Transverse colon (tissue), 4 donors: Measurements from ENCODE around the gene MSANTD2. TPM values are rescaled to one million over a fixed set of nuclear protein-coding genes. Genes with fewer than 3 reads are reported as not detected.

ENCODE experiments used
- DNase-seq: peaks from one replicate; pipeline ENCODE4 v3.0.0-alpha.2; 2019
- H3K27ac ChIP-seq, 4 donors: fragments of 200-600 bp; sonication (generic); 2 replicates each; pipeline ENCODE4 v1.5.1; 2016 to 2018; ENCODE audit warnings: inconsistent platforms in 4 of 4
- H3K27me3 ChIP-seq: fragments of 200-600 bp; sonication (generic); 2 replicates; pipeline ENCODE4 v1.5.1; 2017; ENCODE audit warnings: inconsistent platforms
- H3K36me3 ChIP-seq, 4 donors: fragments of 200-600 bp; sonication (generic); 2 replicates each; pipeline ENCODE4 v1.5.1; 2017 to 2019; ENCODE audit warnings: inconsistent platforms in 4 of 4
- H3K4me1 ChIP-seq, 4 donors: fragments of 200-600 bp; sonication (generic); 2 replicates each; pipeline ENCODE4 v1.5.1; 2017 to 2020; ENCODE audit warnings: inconsistent platforms in 4 of 4
- H3K4me3 ChIP-seq, 4 donors: fragments of 200-600 bp; sonication (generic); 1 replicate in 1 of 4; 2 replicates in 3 of 4; pipeline versions ENCODE4 v1.5.1 to v1.6.1; 2017 to 2019; ENCODE audit warnings: inconsistent platforms in 4 of 4
- H3K9me3 ChIP-seq, 2 donors: fragments of 200-600 bp; sonication (generic); 2 replicates each; pipeline ENCODE4 v1.5.1; 2017 to 2019; ENCODE audit warnings: inconsistent platforms in 2 of 2
- CTCF ChIP-seq, 5 experiments: fragments of 200-600 bp in 3 of 5; fragments of 450-650 bp in 2 of 5; sonication (generic) in 3 of 5; IDR thresholded peaks; 1 replicate in 2 of 5; 2 replicates in 3 of 5; pipeline ENCODE4 v1.5.1; 2016 to 2017; ENCODE audit warnings: antibody characterized with exemption in 5 of 5, inconsistent platforms in 3 of 5, mild to moderate bottlenecking in 2 of 5, moderate library complexity in 1 of 5
- EP300 ChIP-seq: sonication (generic); formaldehyde crosslinking; IDR thresholded peaks from one replicate; pipeline ENCODE4 v1.6.1; 2017; ENCODE audit warnings: antibody characterized with exemption, low read depth
- POLR2A ChIP-seq: fragments of 450-650 bp; IDR thresholded peaks from one replicate; pipeline ENCODE4 v1.6.1; 2016; ENCODE audit warnings: antibody characterized with exemption, mild to moderate bottlenecking, moderate library complexity
- POLR2AphosphoS5 ChIP-seq, 3 donors: sonication (generic); formaldehyde crosslinking; IDR thresholded peaks; one replicate each; pipeline ENCODE4 v1.6.1; 2016; ENCODE audit warnings: antibody characterized with exemption in 3 of 3
- WGBS, 2 donors: methylation state at CpG; one replicate each; pipeline ENCODE4 v1.1.5; 2018; ENCODE audit warnings: low coverage in 1 of 2; 5-methylcytosine and 5-hydroxymethylcytosine counted together
- in situ Hi-C, 4 donors: fragments of 200-750 bp; cut with MboI; loops; one replicate each; pipeline versions ENCODE4 v1.15.0 to v1.15.1; 2017; ENCODE audit warnings: low sequenced_read_pairs in 3 of 4, low pct_ligation_motif_present in 1 of 4, low pct_unique_long_range_greater_than_20kb in 1 of 4
- intact Hi-C: fragments of 100-400 bp; cut with DNase I; formaldehyde crosslinking; loops from one replicate; pipeline ENCODE4 v1.15.1; 2023; ENCODE audit warnings: low total_unique reads
- total RNA-seq, 4 donors: library from RNA; depleted of rRNA; stranded (reverse); fragments of >200 nt; gene quantifications; one replicate each; pipeline ENCODE4 v1.1.0, GENCODE V29; 2016

The MSANTD2 gene
- total RNA-seq, 4 donors from 2014 or later = 8.1 to 40.0 (median 15.1) TPM

- TF ChIP-seq CTCF (IDR thresholded peaks at IDR 0.05) (no peak), POLR2AphosphoS5 (IDR thresholded peaks at IDR 0.05) (no peak), POLR2A (no peak), EP300 (no peak)
- H3K36me3 ChIP-seq = no peaks in the 10 kb centered on the region
- 64 to 76% methylated on average over 3 to 7 of the region's 7 CpGs for WGBS, 2 donors
- peaks cover 48% of the 10 kb centered on the region for H3K27me3 ChIP-seq
- intact Hi-C loops (no loop called here), in situ Hi-C loops (no loop called here)
- peaks cover 5 to 12% (median 9%) of the 10 kb centered on the region in 4 donors for H3K4me1 ChIP-seq
- peak overlapping the region in 2 of 4 donors; percentile 35 to 48 for H3K4me3 ChIP-seq
- no peaks in the 10 kb centered on the region for H3K9me3 ChIP-seq
- no peak overlapping the region for H3K27ac ChIP-seq
- DNase-seq = no peak
Measured at GRCh38 chr11:124717421-124717785, 82.8 kb downstream of the MSANTD2 start.

GRCh38 chr11:124716591-124716990 is 83.6 kb downstream of the MSANTD2 start:
- Histone ChIP-seq H3K27ac (no peak overlapping the region), H3K9me3 (no peaks in the 10 kb centered on the region), H3K4me3 (no peak overlapping the region), H3K27me3 (peaks cover 44% of the 10 kb centered on the region), H3K36me3 (no peaks in the 10 kb centered on the region), H3K4me1 (peaks cover 5 to 12% (median 9%) of the 10 kb centered on the region in 4 donors)
- no peak for DNase-seq
- intact Hi-C loops = no loop called here
- no peak for TF ChIP-seq CTCF (IDR thresholded peaks at IDR 0.05)
- no peak for TF ChIP-seq POLR2AphosphoS5 (IDR thresholded peaks at IDR 0.05)
- TF ChIP-seq POLR2A = no peak
- no peak for TF ChIP-seq EP300
- WGBS, 2 donors = 38 to 69% methylated on average over 3 of the region's 3 CpGs
- in situ Hi-C loops = no loop called here

Other genes with a start within 250 kb of the MSANTD2 start
- gene OR8A1, start 230.4 kb downstream of the MSANTD2 start, total RNA-seq = not detected
- under 1 TPM in 1 of 4 donors, not detected in 3; 0.41 TPM for gene PANX3, start 189.0 kb downstream of the MSANTD2 start, total RNA-seq
- gene TBRG1, start 177.5 kb downstream of the MSANTD2 start, total RNA-seq = 10 to 100 TPM; 19.8 to 44.0 (median 30.3) TPM
- 100 to 1,000 TPM in 1 of 4 donors, 10 to 100 TPM in 3; 38.4 to 183 (median 81.2) TPM for gene SIAE, start 126.7 kb downstream of the MSANTD2 start, total RNA-seq
- 1 to 10 TPM; 1.6 to 9.0 (median 6.1) TPM for gene SPA17, start 126.5 kb downstream of the MSANTD2 start, total RNA-seq
- 1 to 10 TPM in 1 of 4 donors, under 1 TPM in 1, not detected in 2; 0.96 to 1.5 TPM for gene NRGN, start 60.5 kb downstream of the MSANTD2 start, total RNA-seq
- 100 to 1,000 TPM in 3 of 4 donors, 10 to 100 TPM in 1; 91.3 to 160 (median 108) TPM for gene VSIG2, start 48.2 kb downstream of the MSANTD2 start, total RNA-seq
- gene ESAM, start 38.1 kb downstream of the MSANTD2 start, total RNA-seq = 10 to 100 TPM in 1 of 4 donors, 1 to 10 TPM in 3; 5.8 to 10.1 (median 6.5) TPM
- gene ROBO3, start 65.0 kb upstream of the MSANTD2 start, total RNA-seq = 10 to 100 TPM in 2 of 4 donors, 1 to 10 TPM in 2; 5.6 to 38.6 (median 17.0) TPM
- gene ROBO4, start 97.5 kb upstream of the MSANTD2 start, total RNA-seq = 10 to 100 TPM in 1 of 4 donors, 1 to 10 TPM in 3; 4.8 to 31.8 (median 6.4) TPM
- gene HEPN1, start 118.8 kb upstream of the MSANTD2 start, total RNA-seq = not detected
- under 1 TPM in 2 of 4 donors, not detected in 2; 0.14 to 0.37 TPM for gene HEPACAM, start 135.6 kb upstream of the MSANTD2 start, total RNA-seq
- under 1 TPM in 3 of 4 donors, not detected in 1; 0.64 to 0.82 (median 0.75) TPM for gene CCDC15, start 153.8 kb upstream of the MSANTD2 start, total RNA-seq